Liver (tissue), 9 donors: Measurements from ENCODE around the gene MAP3K13. TPM values are rescaled to one million over a fixed set of nuclear protein-coding genes. Genes with fewer than 3 reads are reported as not detected.
A peak's percentile ranks its signal among the peaks of the same experiment; 100 is the strongest.

ENCODE experiments used
- DNase-seq: peaks from one replicate; pipeline ENCODE4 v3.0.0-alpha.2; 2017; ENCODE audit warnings: low spot score
- H3K27ac ChIP-seq, 2 donors: one replicate each; pipeline ENCODE4 v1.7.0; 2013; ENCODE audit warnings: inconsistent platforms in 2 of 2, low read length in 2 of 2, control low read depth in 1 of 2, low read depth in 1 of 2, mild to moderate bottlenecking in 1 of 2
- H3K27me3 ChIP-seq, 4 donors: one replicate each; pipeline versions ENCODE4 v1.6.1 to v1.7.0; 2013; ENCODE audit warnings: low read length in 3 of 4, inconsistent platforms in 1 of 4, mild to moderate bottlenecking in 1 of 4, moderate library complexity in 1 of 4; ENCODE audit not compliant: control insufficient read depth in 4 of 4, insufficient read depth in 4 of 4
- H3K36me3 ChIP-seq, 4 donors: one replicate each; pipeline versions ENCODE4 v1.6.1 to v1.7.0; 2013; ENCODE audit warnings: low read length in 3 of 4, mild to moderate bottlenecking in 3 of 4, low read depth in 1 of 4, moderate library complexity in 1 of 4; ENCODE audit not compliant: control insufficient read depth in 4 of 4, insufficient read depth in 3 of 4
- H3K4me1 ChIP-seq, 4 donors: one replicate each; pipeline versions ENCODE4 v1.6.1 to v1.7.0; 2013; ENCODE audit warnings: low read length in 3 of 4, mild to moderate bottlenecking in 3 of 4, moderate library complexity in 1 of 4; ENCODE audit not compliant: control insufficient read depth in 4 of 4, insufficient read depth in 4 of 4
- H3K4me3 ChIP-seq, 3 donors: one replicate each; pipeline versions ENCODE4 v1.6.1 to v1.7.0; 2013; ENCODE audit warnings: low read length in 3 of 3, control low read depth in 1 of 3, low read depth in 1 of 3, mild to moderate bottlenecking in 1 of 3
- H3K9ac ChIP-seq, 2 donors: one replicate each; pipeline ENCODE4 v1.7.0; 2013; ENCODE audit warnings: low read length in 2 of 2, mild to moderate bottlenecking in 2 of 2, moderate library complexity in 2 of 2, control low read depth in 1 of 2, low read depth in 1 of 2
- H3K9me3 ChIP-seq, 4 donors: one replicate each; pipeline versions ENCODE4 v1.6.1 to v1.7.0; 2013; ENCODE audit warnings: low read length in 3 of 4; ENCODE audit not compliant: control insufficient read depth in 4 of 4
- CTCF ChIP-seq: fragments of 150-350 bp; IDR thresholded peaks from 2 replicates; pipeline ENCODE4 v1.5.1; 2017; ENCODE audit warnings: improper control_type of control experiment, low read depth, low read length; ENCODE audit not compliant: missing input control
- FOXA1 ChIP-seq: IDR thresholded peaks from 2 replicates; pipeline ENCODE4 v1.6.1; 2016; ENCODE audit warnings: antibody characterized with exemption
- FOXA2 ChIP-seq: IDR thresholded peaks from 2 replicates; pipeline ENCODE4 v1.6.1; 2016; ENCODE audit warnings: antibody characterized with exemption
- HNF4A ChIP-seq, 2 donors: conservative IDR thresholded peaks; 2 replicates each; pipeline ENCODE4 v1.6.1; 2016; ENCODE audit warnings: antibody characterized with exemption in 2 of 2, mild to moderate bottlenecking in 2 of 2
- HNF4G ChIP-seq: IDR thresholded peaks from 2 replicates; pipeline ENCODE4 v1.6.1; 2016; ENCODE audit warnings: antibody characterized with exemption
- MAX ChIP-seq: IDR thresholded peaks from 2 replicates; pipeline ENCODE4 v1.6.1; 2016; ENCODE audit warnings: antibody characterized with exemption
- RAD21 ChIP-seq, 2 donors: IDR thresholded peaks; 2 replicates each; pipeline ENCODE4 v1.6.1; 2016; ENCODE audit warnings: antibody characterized with exemption in 2 of 2, mild to moderate bottlenecking in 2 of 2
- RXRA ChIP-seq, 2 donors: IDR thresholded peaks; 2 replicates each; pipeline ENCODE4 v1.6.1; 2017 to 2018; ENCODE audit warnings: antibody characterized with exemption in 2 of 2, mild to moderate bottlenecking in 1 of 2
- TAF1 ChIP-seq: conservative IDR thresholded peaks from 2 replicates; pipeline ENCODE4 v1.6.1; 2016; ENCODE audit warnings: antibody characterized with exemption, mild to moderate bottlenecking
- WGBS: extraction: QIAGEN DNeasy Blood & Tissue Kit; methylation state at CpG from one replicate; pipeline ENCODE4 v1.1.7; 2013; 5-methylcytosine and 5-hydroxymethylcytosine counted together
- polyA plus RNA-seq, 2 donors: library from polyadenylated mRNA; stranded (reverse) in 1 of 2; unstranded in 1 of 2; fragments of 200-250 nt in 1 of 2; fragments of >200 nt in 1 of 2; fragmentation: Nextera tagmentation in 1 of 2; extraction: Ambion mirVana in 1 of 2; gene quantifications; one replicate each; pipeline versions ENCODE4 v1.2.1 to v1.2.3, GENCODE V29; 2013 to 2015
- total RNA-seq, 2 donors: library from RNA; depleted of rRNA; stranded (reverse); fragments of >200 nt; gene quantifications; one replicate each; pipeline ENCODE4 v1.2.3, GENCODE V29; 2014
- TF ChIP-seq, protein P1 (sequence below): IDR thresholded peaks from 2 replicates; pipeline ENCODE4 v1.6.1; 2016; ENCODE audit warnings: antibody characterized with exemption, mild to moderate bottlenecking
- donor health status: healthy.
- donor health status: healthy.
- donor health status: healthy.
- donor health status: healthy.
- donor health status: healthy.

MAP3K13 gene
- total and polyA plus RNA-seq, 4 donors: 11.3 to 38.1 (median 26.5) TPM

DNA sequence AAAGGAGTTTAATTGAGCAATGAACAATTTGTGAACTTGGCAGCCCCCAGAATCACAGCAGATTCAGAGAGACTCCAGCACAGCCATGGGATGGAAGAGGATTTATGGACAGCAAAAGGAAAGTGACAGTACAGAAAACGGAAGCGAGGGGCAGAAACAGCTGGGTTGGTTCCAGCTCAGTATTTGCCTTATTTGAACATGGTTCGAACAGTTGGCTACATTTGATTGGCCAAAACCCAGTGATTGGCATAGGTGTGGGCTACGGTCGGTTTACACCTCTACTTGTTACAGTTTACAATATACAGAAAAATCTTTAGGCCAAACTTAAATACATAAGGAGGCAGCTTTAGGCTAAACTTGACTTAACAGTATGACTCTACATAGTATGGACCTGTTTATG, 9.7 kb upstream of the MAP3K13 start:
- Histone ChIP-seq H3K36me3 (no peaks in the 10 kb centered on the region), H3K27ac (peak overlapping the region in 1 of 2 donors; percentile 39), H3K4me1 (peaks cover 0 to 17% (median 2%) of the 10 kb centered on the region in 4 donors), H3K4me3 (no peak overlapping the region), H3K27me3 (no peaks in the 10 kb centered on the region), H3K9ac (no peak overlapping the region), H3K9me3 (no peaks in the 10 kb centered on the region)
- TF ChIP-seq HNF4G (no peak), CTCF (no peak), FOXA1 (no peak), RAD21 (IDR thresholded peaks at IDR 0.05) (no peak), TAF1 (no peak), HNF4A (conservative IDR thresholded peaks at IDR 0.05) (no peak), MAX (no peak), FOXA2 (no peak), RXRA (IDR thresholded peaks at IDR 0.05) (no peak)
- TF ChIP-seq, protein P1, sequence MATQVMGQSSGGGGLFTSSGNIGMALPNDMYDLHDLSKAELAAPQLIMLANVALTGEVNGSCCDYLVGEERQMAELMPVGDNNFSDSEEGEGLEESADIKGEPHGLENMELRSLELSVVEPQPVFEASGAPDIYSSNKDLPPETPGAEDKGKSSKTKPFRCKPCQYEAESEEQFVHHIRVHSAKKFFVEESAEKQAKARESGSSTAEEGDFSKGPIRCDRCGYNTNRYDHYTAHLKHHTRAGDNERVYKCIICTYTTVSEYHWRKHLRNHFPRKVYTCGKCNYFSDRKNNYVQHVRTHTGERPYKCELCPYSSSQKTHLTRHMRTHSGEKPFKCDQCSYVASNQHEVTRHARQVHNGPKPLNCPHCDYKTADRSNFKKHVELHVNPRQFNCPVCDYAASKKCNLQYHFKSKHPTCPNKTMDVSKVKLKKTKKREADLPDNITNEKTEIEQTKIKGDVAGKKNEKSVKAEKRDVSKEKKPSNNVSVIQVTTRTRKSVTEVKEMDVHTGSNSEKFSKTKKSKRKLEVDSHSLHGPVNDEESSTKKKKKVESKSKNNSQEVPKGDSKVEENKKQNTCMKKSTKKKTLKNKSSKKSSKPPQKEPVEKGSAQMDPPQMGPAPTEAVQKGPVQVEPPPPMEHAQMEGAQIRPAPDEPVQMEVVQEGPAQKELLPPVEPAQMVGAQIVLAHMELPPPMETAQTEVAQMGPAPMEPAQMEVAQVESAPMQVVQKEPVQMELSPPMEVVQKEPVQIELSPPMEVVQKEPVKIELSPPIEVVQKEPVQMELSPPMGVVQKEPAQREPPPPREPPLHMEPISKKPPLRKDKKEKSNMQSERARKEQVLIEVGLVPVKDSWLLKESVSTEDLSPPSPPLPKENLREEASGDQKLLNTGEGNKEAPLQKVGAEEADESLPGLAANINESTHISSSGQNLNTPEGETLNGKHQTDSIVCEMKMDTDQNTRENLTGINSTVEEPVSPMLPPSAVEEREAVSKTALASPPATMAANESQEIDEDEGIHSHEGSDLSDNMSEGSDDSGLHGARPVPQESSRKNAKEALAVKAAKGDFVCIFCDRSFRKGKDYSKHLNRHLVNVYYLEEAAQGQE: no peak
- DNase-seq: no peak
- WGBS: 50% methylated on average over 5 of the region's 5 CpGs

- Histone ChIP-seq H3K4me3 (no peak overlapping the region), H3K9me3 (no peaks in the 10 kb centered on the region), H3K27ac (no peak overlapping the region), H3K36me3 (no peaks in the 10 kb centered on the region), H3K9ac (no peak overlapping the region), H3K27me3 (no peaks in the 10 kb centered on the region), H3K4me1 (peaks cover 0 to 20% (median 3%) of the 10 kb centered on the region in 4 donors)
- DNase-seq: peak; percentile 72
- TF ChIP-seq CTCF: peak; percentile 63
- TF ChIP-seq FOXA2: no peak
- no peak for TF ChIP-seq TAF1
- TF ChIP-seq HNF4G: no peak
- no peak for TF ChIP-seq MAX
- TF ChIP-seq RAD21 (IDR thresholded peaks at IDR 0.05): peak; percentile 69 to 81
- TF ChIP-seq, protein P1: no peak
- 62% methylated on average over 13 of the region's 13 CpGs for whole genome bisulfite sequencing
Observed at GRCh38 chr3:185353823-185354614, 8.9 kb upstream of the MAP3K13 start.
